B cell (primary cell): Measurements from ENCODE around the gene EMP2.

Source experiments
- EZH2 ChIP-seq: IDR thresholded peaks from 2 replicates; pipeline ENCODE4 v1.6.1; 2012; ENCODE audit warnings: borderline replicate concordance, low read depth, mild to moderate bottlenecking, moderate library complexity, low read length; ENCODE audit not compliant: insufficient read depth, poor library complexity, severe bottlenecking
- TF ChIP-seq, protein P1 (sequence below): fragments of 200-600 bp; IDR thresholded peaks from one replicate; pipeline ENCODE4 v1.8.0; 2022; ENCODE audit warnings: antibody characterized with exemption, mild to moderate bottlenecking

- TF ChIP-seq, protein P1, sequence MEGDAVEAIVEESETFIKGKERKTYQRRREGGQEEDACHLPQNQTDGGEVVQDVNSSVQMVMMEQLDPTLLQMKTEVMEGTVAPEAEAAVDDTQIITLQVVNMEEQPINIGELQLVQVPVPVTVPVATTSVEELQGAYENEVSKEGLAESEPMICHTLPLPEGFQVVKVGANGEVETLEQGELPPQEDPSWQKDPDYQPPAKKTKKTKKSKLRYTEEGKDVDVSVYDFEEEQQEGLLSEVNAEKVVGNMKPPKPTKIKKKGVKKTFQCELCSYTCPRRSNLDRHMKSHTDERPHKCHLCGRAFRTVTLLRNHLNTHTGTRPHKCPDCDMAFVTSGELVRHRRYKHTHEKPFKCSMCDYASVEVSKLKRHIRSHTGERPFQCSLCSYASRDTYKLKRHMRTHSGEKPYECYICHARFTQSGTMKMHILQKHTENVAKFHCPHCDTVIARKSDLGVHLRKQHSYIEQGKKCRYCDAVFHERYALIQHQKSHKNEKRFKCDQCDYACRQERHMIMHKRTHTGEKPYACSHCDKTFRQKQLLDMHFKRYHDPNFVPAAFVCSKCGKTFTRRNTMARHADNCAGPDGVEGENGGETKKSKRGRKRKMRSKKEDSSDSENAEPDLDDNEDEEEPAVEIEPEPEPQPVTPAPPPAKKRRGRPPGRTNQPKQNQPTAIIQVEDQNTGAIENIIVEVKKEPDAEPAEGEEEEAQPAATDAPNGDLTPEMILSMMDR, result peak; percentile 86
- no peak for TF ChIP-seq EZH2
These were observed 65.9 kb downstream of the EMP2 start for GRCh38 chr16:10514369-10515055.
